ENCODE data around the gene OR1K1.
"Not testable (repeated sequence)": the region's sequence is repeated elsewhere in the genome, so short reads cannot be mapped to it uniquely, and the experiment has no call there.

OR1K1 gene

GRCh38 chr9:122814545-122814944, 14.6 kb downstream of the OR1K1 start:
- DNase-seq: no peak

DNA sequence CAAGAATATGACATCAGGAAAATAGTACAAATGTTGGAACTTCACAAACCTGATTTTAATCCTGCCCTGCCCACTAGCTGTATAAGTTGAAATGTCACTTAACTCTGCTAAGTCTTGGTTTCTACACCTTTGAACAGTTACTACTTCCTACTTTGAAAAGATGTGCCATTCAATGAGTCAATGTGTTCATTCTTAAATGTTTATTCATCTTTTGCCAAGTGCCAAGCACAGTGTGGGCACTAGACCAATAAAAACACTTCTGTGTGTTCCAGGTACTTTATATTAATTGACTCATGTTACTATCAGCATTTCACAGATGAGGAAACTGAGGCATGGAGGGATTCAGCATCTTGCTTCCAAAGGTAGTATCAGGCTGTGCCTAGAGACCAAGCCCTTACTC, 15.6 kb downstream of the OR1K1 start:
- no peak for DNase-seq

GRCh38 chr9:122816163-122816867, 16.4 kb downstream of the OR1K1 start:
- DNase-seq: peak; percentile 54

DNA sequence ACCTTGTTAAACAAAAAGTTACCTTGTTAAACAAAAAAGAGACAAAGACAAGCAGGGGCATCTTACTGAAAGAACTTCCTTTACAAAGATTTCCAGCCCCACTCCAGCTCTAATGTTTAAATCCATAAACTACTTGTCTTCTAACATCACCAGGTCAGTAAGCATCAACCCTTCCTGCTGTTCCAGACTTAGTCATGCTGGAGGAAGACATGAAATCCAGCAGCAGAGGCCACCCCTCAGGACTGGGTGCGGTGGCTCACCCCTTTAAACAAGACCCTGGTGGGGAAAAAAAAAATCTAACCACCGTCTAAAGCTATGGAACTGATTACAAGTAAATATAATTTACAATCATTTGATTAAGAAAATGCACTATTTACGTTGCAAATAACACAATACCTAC, 19.4 kb downstream of the OR1K1 start:
- no peak for DNase-seq

- no peak for DNase-seq
These were observed 20.0 kb downstream of the OR1K1 start for GRCh38 chr9:122819791-122820489.

DNA sequence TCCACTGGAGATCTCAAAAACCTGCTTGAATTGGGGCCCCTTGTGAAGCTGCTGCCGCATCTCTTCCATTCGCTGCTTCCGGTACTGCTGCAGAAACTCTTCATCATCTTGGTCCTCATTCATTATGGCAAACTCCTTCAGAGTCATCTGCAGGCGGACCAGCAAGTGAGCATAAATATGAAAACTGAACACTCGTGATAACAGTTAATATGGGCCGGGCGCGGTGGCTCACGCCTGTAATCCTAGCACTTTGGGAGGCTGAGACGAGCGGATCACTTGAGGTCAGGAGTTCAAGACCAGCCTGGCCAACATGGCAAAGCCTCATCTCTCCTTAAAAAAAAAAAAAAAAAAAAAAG, 20.5 kb downstream of the OR1K1 start:
- DNase-seq: no peak

DNA sequence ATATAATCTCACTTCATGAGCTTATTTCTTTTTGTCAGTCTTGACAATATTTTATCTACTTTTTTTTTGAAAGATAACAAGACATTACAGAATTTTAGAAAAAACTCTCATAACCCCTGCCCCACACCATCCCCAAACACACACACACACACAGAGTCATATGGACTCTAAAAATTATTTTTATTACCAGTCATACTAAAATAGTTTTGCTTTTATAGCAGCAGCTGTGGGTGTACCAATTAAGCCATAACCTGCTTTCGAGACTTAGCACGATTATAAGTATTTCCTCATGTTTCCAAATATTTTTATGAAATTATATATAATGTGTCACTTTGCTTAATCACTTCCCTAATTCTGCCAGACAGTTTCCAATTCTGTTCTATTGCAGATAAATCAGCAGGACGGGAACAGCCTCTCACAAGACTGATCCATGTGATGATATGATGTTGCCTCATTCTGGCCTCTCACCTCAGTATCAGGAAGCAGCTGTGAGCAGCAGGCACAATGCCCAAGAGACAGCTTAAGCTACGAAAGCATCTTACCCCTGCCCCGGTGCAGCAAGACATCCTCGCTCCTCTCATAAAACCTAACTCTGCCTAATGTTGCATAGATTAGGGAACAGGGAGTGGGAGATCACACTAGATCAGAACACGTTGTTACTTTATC, 21.5 kb downstream of the OR1K1 start:
- DNase-seq: no peak

GRCh38 chr9:122822056-122822455, 22.1 kb downstream of the OR1K1 start:
- no peak for DNase-seq

DNA sequence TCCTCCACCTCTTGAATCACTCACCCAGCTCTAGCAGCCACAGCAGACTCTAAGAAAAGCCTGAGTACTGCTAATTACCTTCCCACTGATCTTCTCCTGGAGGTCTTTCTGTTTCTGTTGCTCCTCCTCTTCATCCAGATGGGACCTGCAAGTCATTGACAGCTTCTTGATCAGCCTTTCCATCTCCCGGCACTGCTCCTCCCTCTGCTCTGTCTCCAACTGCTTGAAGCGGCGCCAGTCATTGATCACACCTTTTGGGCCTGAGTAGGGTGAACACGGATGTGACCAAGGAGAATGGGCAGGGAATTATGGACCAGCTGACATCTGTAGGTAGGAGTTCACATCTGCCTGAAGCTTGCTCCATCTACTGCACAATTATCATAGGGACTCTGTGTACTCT, 23.0 kb downstream of the OR1K1 start:
- DNase-seq: no peak

DNA sequence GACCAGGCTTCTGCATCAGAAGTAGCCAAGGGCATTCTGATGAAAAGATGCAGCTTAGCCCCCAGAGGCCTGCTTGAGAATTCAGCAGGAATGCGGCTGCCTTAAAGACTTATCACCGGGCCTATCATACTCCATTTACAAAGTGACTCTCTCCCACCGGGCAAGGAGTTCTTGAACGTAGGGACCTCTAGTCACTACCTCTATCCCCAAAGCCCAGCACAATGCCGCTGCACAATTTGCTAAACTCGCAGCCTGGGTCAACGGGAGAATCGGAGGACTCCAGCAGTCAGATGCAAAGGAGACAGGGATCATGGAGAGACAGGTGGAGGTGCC, 27.8 kb downstream of the OR1K1 start:
- no peak for DNase-seq

DNA sequence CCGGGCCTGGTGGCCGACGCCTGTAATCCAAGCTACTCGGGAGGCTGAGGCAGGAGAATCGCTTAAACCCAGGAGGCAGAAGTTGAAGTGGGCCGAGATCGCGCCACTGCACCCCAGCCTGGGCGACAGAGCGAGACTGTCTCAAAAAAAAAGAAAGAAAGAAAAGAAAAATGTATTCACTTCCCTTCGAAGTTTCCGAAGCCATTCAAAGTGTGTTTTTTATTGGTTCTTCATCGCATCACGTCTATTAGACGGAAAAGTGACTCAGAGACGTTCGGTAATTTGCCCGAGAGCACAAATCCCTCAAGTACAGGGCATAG, 29.0 kb downstream of the OR1K1 start:
- not testable (repeated sequence) for DNase-seq

DNA sequence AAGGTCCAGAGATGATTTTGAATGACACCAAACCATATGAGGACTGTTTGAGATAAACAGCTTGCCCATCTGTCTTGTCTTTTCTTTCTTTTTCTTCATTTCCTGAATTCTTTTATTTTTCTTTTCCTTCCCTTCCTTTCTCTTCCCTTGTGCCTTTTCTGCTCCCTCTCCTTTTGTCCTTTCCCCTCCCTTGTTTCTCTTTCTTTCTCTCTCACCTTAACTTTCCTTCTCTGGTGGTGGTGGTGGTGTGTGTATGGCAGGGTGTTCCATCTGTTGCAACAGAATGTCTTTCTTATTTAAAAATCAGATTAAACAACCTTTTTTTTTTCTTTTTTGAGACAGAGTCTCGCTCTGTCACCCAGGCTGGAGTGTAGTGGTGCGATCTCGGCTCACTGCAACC, 32.3 kb downstream of the OR1K1 start:
- DNase-seq: no peak

- peak; percentile 28 for DNase-seq
These were observed 35.4 kb downstream of the OR1K1 start for GRCh38 chr9:122835313-122835731.

DNA sequence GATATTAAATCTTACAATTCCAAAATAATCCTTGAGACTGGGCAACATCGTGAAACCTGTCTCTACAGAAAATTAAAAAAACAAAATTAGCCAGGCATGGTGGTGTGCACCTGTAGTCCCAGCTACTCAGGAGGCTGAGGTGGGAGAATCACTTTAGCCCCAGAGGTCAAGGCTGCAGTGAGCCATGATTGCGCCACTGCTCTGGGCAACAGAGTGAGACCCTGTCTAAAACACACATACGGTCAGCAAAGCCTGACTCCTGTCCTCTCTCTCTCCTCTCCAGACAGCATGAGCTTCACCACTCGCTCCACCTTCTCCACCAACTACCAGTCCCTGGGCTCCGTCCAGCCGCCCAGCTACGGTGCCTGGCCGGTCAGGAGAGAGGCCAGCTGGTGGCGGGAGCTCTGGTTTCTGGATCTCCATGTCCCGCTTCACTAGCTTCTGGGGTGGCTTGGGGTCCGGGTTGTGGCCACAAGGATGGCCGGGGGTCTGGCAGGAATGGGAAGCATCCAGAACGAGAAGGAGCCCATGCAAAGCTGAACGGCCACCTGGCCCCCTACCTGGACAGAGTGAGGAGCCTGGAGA, 37.4 kb downstream of the OR1K1 start:
- DNase-seq: no peak

GRCh38 chr9:122838441-122838840, 38.5 kb downstream of the OR1K1 start:
- not testable (repeated sequence) for DNase-seq

GRCh38 chr9:122841501-122841900, 41.6 kb downstream of the OR1K1 start:
- no peak for DNase-seq

GRCh38 chr9:122844137-122844536, 44.2 kb downstream of the OR1K1 start:
- DNase-seq: no peak

- no peak for DNase-seq
These were observed 45.2 kb downstream of the OR1K1 start for GRCh38 chr9:122845116-122845515.

GRCh38 chr9:122846371-122846940, 46.5 kb downstream of the OR1K1 start:
- DNase-seq: no peak

DNA sequence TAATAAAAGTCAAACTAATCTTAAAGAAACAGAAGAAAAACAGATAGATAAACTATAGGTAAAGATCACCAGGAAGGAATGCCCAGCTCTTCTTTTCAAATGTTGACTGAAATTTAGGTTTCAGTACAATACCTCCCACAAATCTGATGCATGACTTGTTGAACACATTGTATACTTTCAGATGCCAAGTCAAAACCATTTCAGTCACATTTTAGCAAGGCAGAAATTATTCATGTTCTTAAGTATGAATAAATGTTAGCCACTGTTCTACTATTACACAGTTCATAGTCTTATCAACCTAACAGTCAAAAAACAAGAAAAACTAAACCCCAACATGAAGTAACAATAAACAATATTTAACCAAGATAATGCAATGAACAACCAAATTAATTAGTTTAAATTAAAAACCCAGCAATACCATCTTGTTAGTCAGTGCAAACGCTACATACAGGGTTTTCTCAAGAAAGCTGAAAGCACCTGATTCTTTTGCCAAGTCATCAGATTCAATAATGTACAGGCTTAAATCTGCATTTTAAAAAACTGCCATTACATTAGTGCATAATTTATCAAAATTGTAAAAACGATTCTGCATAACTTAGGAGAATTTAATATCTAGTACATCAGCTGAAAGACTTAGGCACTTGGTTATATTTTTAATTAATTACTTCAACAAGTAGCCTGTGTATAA, 48.5 kb downstream of the OR1K1 start:
- DNase-seq: no peak
